Measurements from ENCODE around the gene YTHDC1. TPM values are rescaled to one million over a fixed set of nuclear protein-coding genes. Genes with fewer than 3 reads are reported as not detected.

Gene YTHDC1
- total RNA-seq, 2 experiments from 2014 or later = 383 to 389 TPM

DNA sequence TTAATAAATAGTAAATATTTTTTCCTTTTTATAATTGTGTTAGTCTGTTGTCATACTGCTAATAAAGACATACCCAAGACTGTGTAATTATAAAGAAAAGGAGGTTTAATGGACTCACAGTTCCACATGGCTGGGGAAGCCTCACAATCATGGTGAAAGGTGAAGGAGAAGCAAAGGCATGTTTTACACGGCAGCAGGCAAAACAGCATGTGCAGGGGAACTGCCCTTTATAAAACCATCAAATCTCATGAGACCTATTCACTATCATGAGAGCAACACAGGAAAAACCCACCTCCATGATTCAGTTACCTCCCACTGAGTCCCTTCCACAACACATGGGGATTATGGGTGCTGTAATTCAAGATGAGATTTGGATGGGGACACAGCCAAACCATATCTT is 58.6 kb downstream of the YTHDC1 start:
- ChIA-PET CTCF (no interaction called here), POLR2A (no interaction called here)
- H3K36me3 Mint-ChIP-seq (ENCODE audit: low read depth) = no peaks in the 10 kb centered on the region
- TF ChIP-seq, protein P1, sequence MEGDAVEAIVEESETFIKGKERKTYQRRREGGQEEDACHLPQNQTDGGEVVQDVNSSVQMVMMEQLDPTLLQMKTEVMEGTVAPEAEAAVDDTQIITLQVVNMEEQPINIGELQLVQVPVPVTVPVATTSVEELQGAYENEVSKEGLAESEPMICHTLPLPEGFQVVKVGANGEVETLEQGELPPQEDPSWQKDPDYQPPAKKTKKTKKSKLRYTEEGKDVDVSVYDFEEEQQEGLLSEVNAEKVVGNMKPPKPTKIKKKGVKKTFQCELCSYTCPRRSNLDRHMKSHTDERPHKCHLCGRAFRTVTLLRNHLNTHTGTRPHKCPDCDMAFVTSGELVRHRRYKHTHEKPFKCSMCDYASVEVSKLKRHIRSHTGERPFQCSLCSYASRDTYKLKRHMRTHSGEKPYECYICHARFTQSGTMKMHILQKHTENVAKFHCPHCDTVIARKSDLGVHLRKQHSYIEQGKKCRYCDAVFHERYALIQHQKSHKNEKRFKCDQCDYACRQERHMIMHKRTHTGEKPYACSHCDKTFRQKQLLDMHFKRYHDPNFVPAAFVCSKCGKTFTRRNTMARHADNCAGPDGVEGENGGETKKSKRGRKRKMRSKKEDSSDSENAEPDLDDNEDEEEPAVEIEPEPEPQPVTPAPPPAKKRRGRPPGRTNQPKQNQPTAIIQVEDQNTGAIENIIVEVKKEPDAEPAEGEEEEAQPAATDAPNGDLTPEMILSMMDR (IDR thresholded peaks at IDR 0.05) = no peak
- no peaks in the 10 kb centered on the region for H3K4me1 ChIP-seq (ENCODE audit: insufficient read depth, low read length)
- peaks cover 9% of the 10 kb centered on the region for H3K27me3 Mint-ChIP-seq
- H3K27ac ChIP-seq (ENCODE audit: low read depth in 1 of 2, low read length in 2 of 2) = no peak overlapping the region
- H3K27me3 ChIP-seq (ENCODE audit: control insufficient read depth in 1 of 2, insufficient read depth in 2 of 2, low read length in 2 of 2) = no peaks in the 10 kb centered on the region
- H3K9me3 ChIP-seq (ENCODE audit: control insufficient read depth in 1 of 2, insufficient read depth in 1 of 2, low read length in 2 of 2) = peaks cover 0 to 3% of the 10 kb centered on the region in 2 experiments
- H3K4me3 ChIP-seq (ENCODE audit: low read length) = no peak overlapping the region
- intact Hi-C loops (cut with DNase I, micrococcal nuclease) = no loop called here
- no peak overlapping the region for H3K4me3 Mint-ChIP-seq
- H3K27ac Mint-ChIP-seq = no peak overlapping the region
- H3K36me3 ChIP-seq (ENCODE audit: insufficient read depth, low read length) = no peaks in the 10 kb centered on the region
- no peaks in the 10 kb centered on the region for H3K4me1 Mint-ChIP-seq (ENCODE audit: low read depth)
- no peak for DNase-seq
- peaks cover 5% of the 10 kb centered on the region for H3K9me3 Mint-ChIP-seq
- ATAC-seq (ENCODE audit: poor library complexity) = no peak

DNA sequence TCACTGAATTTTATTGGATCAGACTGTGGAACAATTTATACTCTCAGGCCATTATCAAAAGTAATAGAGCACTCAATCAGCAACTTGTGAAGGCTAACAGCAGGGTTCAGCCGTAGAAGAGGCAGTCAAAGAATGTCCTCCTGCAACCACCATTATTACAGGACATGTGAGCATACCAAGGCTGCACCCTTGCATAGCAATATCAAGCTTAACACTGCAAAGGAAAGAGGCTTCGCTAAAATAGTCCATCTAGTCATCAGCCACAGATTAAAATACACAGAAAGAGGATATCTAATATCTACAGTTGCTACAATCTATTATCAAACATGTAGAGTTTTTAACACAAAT is 61.5 kb downstream of the YTHDC1 start:
- Histone ChIP-seq H3K27me3 (ENCODE audit: control insufficient read depth in 1 of 2, insufficient read depth in 2 of 2, low read length in 2 of 2) (no peaks in the 10 kb centered on the region), H3K36me3 (ENCODE audit: insufficient read depth, low read length) (no peaks in the 10 kb centered on the region), H3K4me3 (ENCODE audit: low read length) (no peak overlapping the region), H3K4me1 (ENCODE audit: insufficient read depth, low read length) (no peaks in the 10 kb centered on the region), H3K9me3 (ENCODE audit: control insufficient read depth in 1 of 2, insufficient read depth in 1 of 2, low read length in 2 of 2) (peaks cover 0 to 3% of the 10 kb centered on the region in 2 experiments), H3K27ac (ENCODE audit: low read depth in 1 of 2, low read length in 2 of 2) (no peak overlapping the region)
- Mint-ChIP-seq H3K4me1 (ENCODE audit: low read depth) (no peaks in the 10 kb centered on the region), H3K27me3 (peaks cover 6% of the 10 kb centered on the region), H3K36me3 (ENCODE audit: low read depth) (no peaks in the 10 kb centered on the region), H3K27ac (no peak overlapping the region), H3K4me3 (no peak overlapping the region), H3K9me3 (peaks cover 5% of the 10 kb centered on the region)
- ChIA-PET CTCF (no interaction called here), POLR2A (no interaction called here)
- TF ChIP-seq, protein P1 (IDR thresholded peaks at IDR 0.05) = no peak
- DNase-seq (no peak), ATAC-seq (ENCODE audit: poor library complexity) (no peak)
- intact Hi-C loops (cut with DNase I, micrococcal nuclease) = no loop called here

DNA sequence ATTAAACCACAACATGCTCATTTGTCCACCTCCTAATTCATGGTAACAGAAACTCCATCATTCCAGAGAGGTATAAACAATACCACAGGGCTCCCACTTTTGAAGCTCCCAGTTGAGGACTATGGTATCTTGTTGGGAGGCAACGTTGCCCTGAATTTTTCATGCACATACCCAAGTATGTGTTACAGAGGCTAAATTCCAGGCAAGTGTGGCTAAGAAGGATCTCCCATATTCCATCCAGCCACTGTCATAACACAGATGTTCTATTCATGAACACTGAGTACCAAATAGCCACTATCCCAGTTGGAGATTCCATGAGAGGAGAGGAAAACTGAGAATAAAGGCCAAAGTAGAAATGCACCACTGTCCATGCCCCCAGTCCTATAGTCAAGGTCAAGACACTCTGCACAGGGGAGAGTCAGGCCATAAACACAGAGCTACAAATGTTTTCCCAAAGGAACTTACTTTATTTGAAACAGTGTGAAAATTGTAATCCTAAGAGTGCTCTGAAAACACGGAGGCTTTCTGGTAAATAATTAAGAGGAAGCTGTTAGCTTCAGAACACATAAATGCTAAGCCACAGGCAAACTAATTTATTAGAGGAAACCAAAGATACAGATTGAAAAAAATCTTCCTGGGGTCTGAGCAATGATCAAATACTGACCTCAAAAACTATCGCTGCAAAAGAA is 62.0 kb downstream of the YTHDC1 start:
- POLR2A ChIA-PET = no interaction called here
- CTCF ChIA-PET = no interaction called here
- no peaks in the 10 kb centered on the region for H3K4me1 Mint-ChIP-seq (ENCODE audit: low read depth)

More for the DNA sequence above, 62.0 kb downstream of the YTHDC1 start:
- DNase-seq (no peak), ATAC-seq (ENCODE audit: poor library complexity) (no peak)
- Histone ChIP-seq H3K27ac (ENCODE audit: low read depth in 1 of 2, low read length in 2 of 2) (no peak overlapping the region), H3K27me3 (ENCODE audit: control insufficient read depth in 1 of 2, insufficient read depth in 2 of 2, low read length in 2 of 2) (no peaks in the 10 kb centered on the region), H3K4me1 (ENCODE audit: insufficient read depth, low read length) (no peaks in the 10 kb centered on the region), H3K36me3 (ENCODE audit: insufficient read depth, low read length) (no peaks in the 10 kb centered on the region), H3K9me3 (ENCODE audit: control insufficient read depth in 1 of 2, insufficient read depth in 1 of 2, low read length in 2 of 2) (peaks cover 0 to 3% of the 10 kb centered on the region in 2 experiments), H3K4me3 (ENCODE audit: low read length) (no peak overlapping the region)
- peaks cover 5% of the 10 kb centered on the region for H3K9me3 Mint-ChIP-seq
- H3K4me3 Mint-ChIP-seq = no peak overlapping the region
- TF ChIP-seq, protein P1 (IDR thresholded peaks at IDR 0.05) = no peak
- H3K27ac Mint-ChIP-seq = no peak overlapping the region
- no peaks in the 10 kb centered on the region for H3K36me3 Mint-ChIP-seq (ENCODE audit: low read depth)
- intact Hi-C loops (cut with DNase I, micrococcal nuclease) = no loop called here
- peaks cover 6% of the 10 kb centered on the region for H3K27me3 Mint-ChIP-seq

Data from CD4-positive, alpha-beta T cell (primary cell).